T-cell (primary cell): Measurements from ENCODE around the gene CYB5R4. TPM values are rescaled to one million over a fixed set of nuclear protein-coding genes. Genes with fewer than 3 reads are reported as not detected.

Experiments
- ATAC-seq, 4 experiments: fragments of 200-7000 bp in 3 of 4; fragments of 150-1000 bp in 1 of 4; cut with Tn5 transposase; replicated peaks in 1 of 4; 1 replicate in 3 of 4; 2 replicates in 1 of 4; pipeline ENCODE4 v1.10.0; 2021; ENCODE audit warnings: moderate library complexity in 3 of 4, mild to moderate bottlenecking in 2 of 4, moderate number of reproducible peaks in 1 of 4
- CTCF ChIA-PET, 2 donors: fragments of 300-600 bp; sonication (Branson Sonifier 250); formaldehyde crosslinking; loops; one replicate each; lab custom pipeline; 2022; ENCODE audit warnings: antibody characterized with exemption in 2 of 2; lab: Charles Lee
- POLR2A ChIA-PET, 2 donors: fragments of 300-600 bp; sonication (Branson Sonifier 250); formaldehyde crosslinking; loops; one replicate each; lab custom pipeline; 2022; ENCODE audit warnings: antibody characterized with exemption in 2 of 2; lab: Charles Lee
- DNase-seq, 35 experiments: peaks; one replicate each; pipeline versions ENCODE4 v3.0.0 to v3.0.0-alpha.2; 2013 to 2023
- H3K27ac ChIP-seq: one replicate; pipeline ENCODE4 v1.5.1; 2013; ENCODE audit warnings: low read length
- H3K27me3 ChIP-seq, 2 experiments: replicated peaks in 1 of 2; 1 replicate in 1 of 2; 2 replicates in 1 of 2; pipeline versions ENCODE4 v1.6.1 to v1.7.0; 2013; ENCODE audit warnings: low read length in 1 of 2, mixed read lengths in 1 of 2; ENCODE audit not compliant: control insufficient read depth in 2 of 2, insufficient read depth in 2 of 2; ENCODE audit errors: extremely low read depth in 1 of 2
- H3K36me3 ChIP-seq, 2 donors: 1 replicate in 1 of 2; 2 replicates in 1 of 2; pipeline versions ENCODE4 v1.6.1 to v1.7.0; 2013; ENCODE audit warnings: low read length in 1 of 2; ENCODE audit not compliant: control insufficient read depth in 2 of 2, insufficient read depth in 1 of 2; ENCODE audit errors: extremely low read depth in 1 of 2
- H3K4me1 ChIP-seq, 2 experiments: 1 replicate in 1 of 2; 2 replicates in 1 of 2; pipeline versions ENCODE4 v1.6.1 to v1.7.0; 2013; ENCODE audit warnings: low read length in 2 of 2, mixed read lengths in 1 of 2; ENCODE audit not compliant: insufficient read depth in 2 of 2, control insufficient read depth in 1 of 2; ENCODE audit errors: extremely low read depth in 1 of 2
- H3K4me3 ChIP-seq, 2 donors: 1 replicate in 1 of 2; 2 replicates in 1 of 2; pipeline versions ENCODE4 v1.5.1 to v1.7.0; 2013; ENCODE audit warnings: mild to moderate bottlenecking in 2 of 2, low read length in 1 of 2, moderate library complexity in 1 of 2; ENCODE audit not compliant: control insufficient read depth in 1 of 2; ENCODE audit errors: extremely low read depth in 1 of 2
- H3K9me3 ChIP-seq: 2 replicates; pipeline ENCODE4 v1.7.0; 2013
- H3K27ac Mint-ChIP-seq, 2 donors: one replicate each; pipeline ENCODE4 v1.8.0; 2020 to 2021; ENCODE audit warnings: mild to moderate bottlenecking in 2 of 2, mixed read lengths in 2 of 2
- H3K27me3 Mint-ChIP-seq, 2 donors: one replicate each; pipeline ENCODE4 v1.8.0; 2021 to 2022; ENCODE audit warnings: mixed read lengths in 2 of 2
- H3K36me3 Mint-ChIP-seq: one replicate; pipeline ENCODE4 v1.8.0; 2021; ENCODE audit warnings: mixed read lengths
- H3K4me1 Mint-ChIP-seq, 3 donors: one replicate each; pipeline ENCODE4 v1.8.0; 2020 to 2022; ENCODE audit warnings: mixed read lengths in 3 of 3, mild to moderate bottlenecking in 1 of 3
- H3K4me3 Mint-ChIP-seq, 3 donors: one replicate each; pipeline ENCODE4 v1.8.0; 2020 to 2022; ENCODE audit warnings: mild to moderate bottlenecking in 3 of 3, mixed read lengths in 3 of 3, moderate library complexity in 3 of 3
- H3K9me3 Mint-ChIP-seq, 3 donors: one replicate each; pipeline ENCODE4 v1.8.0; 2020 to 2022; ENCODE audit warnings: mixed read lengths in 3 of 3
- WGBS: methylation state at CpG from one replicate; pipeline ENCODE4 v1.1.5; 2013; ENCODE audit warnings: missing lambda C conversion rate; ENCODE audit not compliant: insufficient coverage; 5-methylcytosine and 5-hydroxymethylcytosine counted together
- total RNA-seq, 35 experiments: library from RNA in 6 of 35; stranded (reverse) in 6 of 35; fragments of 120-200 nt in 1 of 35; gene quantifications; one replicate each; pipeline versions ENCODE4 v1.2.1 to v1.2.4 and lab custom pipeline; 2013 to 2026

CYB5R4 gene
- total RNA-seq, 5 donors from 2014 or later (not counting 1 experiment from before 2014, with no cell fraction given), result 18.6 to 22.3 (median 20.2) TPM

DNA sequence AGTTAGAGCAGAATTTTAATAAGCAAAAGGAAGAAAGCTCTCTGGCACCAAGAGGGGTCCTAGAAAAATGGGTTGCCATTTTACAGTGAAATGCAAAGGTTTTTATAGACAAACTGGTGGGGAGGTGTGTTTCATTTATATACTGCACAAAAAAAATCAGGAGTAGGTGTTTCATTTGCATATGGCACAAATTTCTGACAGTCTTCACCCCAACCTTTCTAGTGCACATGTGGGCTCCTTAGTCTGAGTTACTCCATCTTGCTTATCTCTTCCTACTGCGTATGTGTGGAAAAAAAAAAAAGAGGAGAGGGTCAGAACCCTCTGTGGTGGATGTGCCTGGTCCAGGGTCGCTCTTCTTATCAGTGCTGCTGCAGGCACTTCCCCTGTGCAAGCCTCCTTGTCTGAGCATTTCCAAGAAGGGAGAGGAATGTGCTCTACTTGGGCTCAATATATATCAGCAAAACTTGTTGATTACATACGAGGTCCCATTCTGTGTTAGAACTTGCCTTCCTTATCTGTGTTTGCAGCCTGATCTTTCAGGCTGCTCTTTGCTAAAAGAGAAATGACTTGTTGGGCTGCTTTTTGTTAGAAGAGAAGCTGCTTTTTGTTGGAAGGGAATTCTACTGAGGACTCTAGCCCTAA lies 115.0 kb downstream of the CYB5R4 start:
- ChIA-PET CTCF (no interaction called here), POLR2A (no interaction called here)
- no peak overlapping the region for H3K4me3 ChIP-seq
- WGBS, result 0% methylated on average over 1 of the region's 3 CpGs
- no peak overlapping the region for H3K4me3 Mint-ChIP-seq
- H3K36me3 Mint-ChIP-seq, result peaks cover 6% of the 10 kb centered on the region
- H3K27me3 ChIP-seq, result no peaks in the 10 kb centered on the region
- H3K4me1 ChIP-seq, result no peaks in the 10 kb centered on the region
- H3K36me3 ChIP-seq, result no peaks in the 10 kb centered on the region
- no peak overlapping the region for H3K27ac ChIP-seq
- ATAC-seq (no peak), DNase-seq (no peak)
- H3K9me3 Mint-ChIP-seq, result peaks cover 2 to 8% (median 4%) of the 10 kb centered on the region in 3 donors
- no peaks in the 10 kb centered on the region for H3K27me3 Mint-ChIP-seq
- no peak overlapping the region for H3K27ac Mint-ChIP-seq
- no peaks in the 10 kb centered on the region for H3K4me1 Mint-ChIP-seq
- H3K9me3 ChIP-seq, result no peaks in the 10 kb centered on the region

DNA sequence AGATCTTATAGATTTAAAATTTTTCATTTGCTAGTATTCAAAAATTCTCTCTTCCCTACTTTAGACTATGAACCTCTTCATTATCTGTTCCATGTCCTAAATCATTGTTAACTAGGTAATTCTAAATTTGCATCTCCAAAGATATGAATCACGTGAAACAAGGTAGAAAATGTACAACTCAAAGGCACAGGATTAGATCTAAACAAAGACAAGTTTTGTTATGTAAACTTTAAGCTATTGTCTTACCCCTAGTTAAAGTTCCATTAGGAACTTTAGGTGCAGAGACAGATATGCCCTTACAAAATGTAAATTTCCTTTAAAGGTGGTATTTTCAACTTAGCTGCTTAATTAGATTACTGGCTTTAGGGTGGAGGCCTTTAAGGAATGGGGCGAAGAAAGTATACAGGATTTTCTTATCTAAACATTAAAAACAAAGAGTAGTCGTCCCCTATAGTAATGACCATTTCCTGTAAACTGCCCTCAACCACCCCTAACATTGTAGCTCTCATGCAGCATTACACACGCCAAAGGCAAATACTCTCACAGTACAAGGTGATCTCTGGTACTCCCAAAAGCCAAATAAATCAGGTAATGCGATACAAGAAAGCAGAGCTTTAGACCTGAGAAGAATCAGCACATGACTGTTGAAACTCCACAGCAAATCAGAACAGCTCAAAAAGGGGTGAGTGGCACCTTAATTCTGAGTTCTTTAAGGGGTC lies 116.7 kb downstream of the CYB5R4 start:
- no peaks in the 10 kb centered on the region for H3K4me1 ChIP-seq
- no peaks in the 10 kb centered on the region for H3K36me3 ChIP-seq
- CTCF ChIA-PET, result no interaction called here
- Mint-ChIP-seq H3K27me3 (no peaks in the 10 kb centered on the region), H3K4me3 (no peak overlapping the region), H3K9me3 (peaks cover 0 to 5% (median 0%) of the 10 kb centered on the region in 3 donors), H3K4me1 (no peaks in the 10 kb centered on the region), H3K36me3 (peaks cover 6% of the 10 kb centered on the region), H3K27ac (no peak overlapping the region)
- WGBS, result 93% methylated on average over 2 of the region's 5 CpGs
- ATAC-seq, result no peak
- H3K4me3 ChIP-seq, result no peak overlapping the region
- no peaks in the 10 kb centered on the region for H3K9me3 ChIP-seq
- no peak overlapping the region for H3K27ac ChIP-seq
- POLR2A ChIA-PET, result no interaction called here
- no peak for DNase-seq
- no peaks in the 10 kb centered on the region for H3K27me3 ChIP-seq

DNA sequence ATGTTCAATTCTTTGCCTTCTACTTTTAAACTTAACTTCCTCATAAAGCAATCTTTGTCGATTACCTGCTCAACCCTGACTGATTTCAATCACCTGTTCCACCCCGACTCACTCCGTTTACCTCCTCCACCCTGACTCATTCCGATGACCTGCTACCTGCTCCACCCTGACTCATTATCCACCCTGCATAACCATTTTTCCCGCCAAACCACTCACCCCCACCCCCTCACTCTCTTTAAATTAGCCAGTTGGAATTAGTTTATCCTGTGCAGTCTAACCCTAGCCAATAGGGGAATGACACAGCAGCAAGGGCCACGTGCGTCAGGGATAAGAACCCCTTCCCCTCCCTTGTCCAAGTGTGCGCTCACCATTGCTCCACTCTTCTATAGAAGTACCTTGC lies 117.4 kb downstream of the CYB5R4 start:
- H3K27ac Mint-ChIP-seq, result no peak overlapping the region
- Histone ChIP-seq H3K4me1 (no peaks in the 10 kb centered on the region), H3K36me3 (no peaks in the 10 kb centered on the region), H3K9me3 (no peaks in the 10 kb centered on the region), H3K4me3 (no peak overlapping the region), H3K27me3 (no peaks in the 10 kb centered on the region), H3K27ac (no peak overlapping the region)
- H3K4me3 Mint-ChIP-seq, result no peak overlapping the region
- ATAC-seq (no peak), DNase-seq (no peak)
- WGBS, result 90% methylated on average over 4 of the region's 8 CpGs
- CTCF ChIA-PET, result no interaction called here
- peaks cover 7% of the 10 kb centered on the region for H3K36me3 Mint-ChIP-seq
- no peaks in the 10 kb centered on the region for H3K27me3 Mint-ChIP-seq
- no peaks in the 10 kb centered on the region for H3K4me1 Mint-ChIP-seq
- H3K9me3 Mint-ChIP-seq, result peaks cover 0 to 5% (median 0%) of the 10 kb centered on the region in 3 donors
- POLR2A ChIA-PET, result no interaction called here

DNA sequence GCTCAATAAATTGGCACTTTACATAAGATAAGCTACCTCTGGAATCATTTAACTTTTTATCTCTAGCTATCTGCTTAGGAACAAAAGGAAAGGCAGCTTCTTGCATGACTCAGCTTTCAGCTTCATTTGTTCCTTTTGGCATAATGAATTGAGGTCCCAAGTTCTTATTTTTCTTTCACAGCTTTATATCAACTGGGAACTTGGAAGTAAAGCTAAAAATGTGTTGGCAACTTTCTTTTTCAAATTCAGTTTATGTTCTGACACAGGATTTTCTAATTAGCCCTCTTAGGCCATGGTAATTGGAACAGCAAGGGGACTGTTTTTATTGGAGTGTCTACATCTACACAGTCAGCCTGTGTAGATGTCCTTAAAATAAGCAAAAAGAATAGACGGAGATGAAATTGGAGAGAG lies 118.8 kb downstream of the CYB5R4 start:
- no peak for ATAC-seq
- H3K36me3 Mint-ChIP-seq, result peaks cover 17% of the 10 kb centered on the region
- WGBS, result no CpG with 5 or more reads among the region's 1 CpG
- no peak overlapping the region for H3K4me3 ChIP-seq
- CTCF ChIA-PET, result interaction anchor here in 1 of 2 donors (0.7 kb wide), 1 partner anchor 331 kb away, joined by 3 read pairs; no protein-coding TSS in a partner anchor
- no peak overlapping the region for H3K27ac ChIP-seq
- no peaks in the 10 kb centered on the region for H3K27me3 ChIP-seq
- H3K9me3 ChIP-seq, result no peaks in the 10 kb centered on the region
- H3K4me1 ChIP-seq, result no peaks in the 10 kb centered on the region
- H3K27ac Mint-ChIP-seq, result no peak overlapping the region
- no peaks in the 10 kb centered on the region for H3K36me3 ChIP-seq
- H3K9me3 Mint-ChIP-seq, result peaks cover 0 to 5% (median 0%) of the 10 kb centered on the region in 3 donors
- POLR2A ChIA-PET, result no interaction called here
- no peaks in the 10 kb centered on the region for H3K4me1 Mint-ChIP-seq
- H3K27me3 Mint-ChIP-seq, result no peaks in the 10 kb centered on the region
- no peak for DNase-seq
- H3K4me3 Mint-ChIP-seq, result no peak overlapping the region

DNA sequence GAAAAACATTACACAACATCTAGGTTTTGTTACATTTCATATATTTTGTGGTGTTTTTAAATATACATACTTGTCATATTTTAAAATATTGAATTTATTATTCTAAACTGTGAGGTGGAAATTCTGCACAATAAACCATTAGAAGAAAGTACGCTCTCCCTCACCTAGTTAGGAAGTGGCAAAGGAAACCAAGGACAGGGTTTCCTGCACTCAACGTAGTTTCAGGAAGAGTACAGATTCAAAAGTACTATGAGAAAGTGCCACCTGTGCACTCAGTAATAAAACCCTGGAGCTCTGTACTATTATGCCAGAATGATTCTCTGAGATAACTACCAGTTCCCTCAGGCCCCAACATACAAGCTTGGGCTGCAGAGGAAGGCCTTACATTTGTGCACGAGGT lies 119.5 kb downstream of the CYB5R4 start:
- Histone ChIP-seq H3K36me3 (no peaks in the 10 kb centered on the region), H3K9me3 (no peaks in the 10 kb centered on the region), H3K4me1 (no peaks in the 10 kb centered on the region), H3K4me3 (no peak overlapping the region), H3K27me3 (no peaks in the 10 kb centered on the region), H3K27ac (no peak overlapping the region)
- H3K9me3 Mint-ChIP-seq, result peaks cover 0 to 5% (median 0%) of the 10 kb centered on the region in 3 donors
- no peaks in the 10 kb centered on the region for H3K27me3 Mint-ChIP-seq
- H3K4me3 Mint-ChIP-seq, result no peak overlapping the region
- DNase-seq (no peak), ATAC-seq (no peak)
- CTCF ChIA-PET, result no interaction called here
- H3K36me3 Mint-ChIP-seq, result peaks cover 20% of the 10 kb centered on the region
- POLR2A ChIA-PET, result no interaction called here
- 33% methylated on average over 1 of the region's 3 CpGs for WGBS
- H3K4me1 Mint-ChIP-seq, result no peaks in the 10 kb centered on the region
- H3K27ac Mint-ChIP-seq, result no peak overlapping the region

DNA sequence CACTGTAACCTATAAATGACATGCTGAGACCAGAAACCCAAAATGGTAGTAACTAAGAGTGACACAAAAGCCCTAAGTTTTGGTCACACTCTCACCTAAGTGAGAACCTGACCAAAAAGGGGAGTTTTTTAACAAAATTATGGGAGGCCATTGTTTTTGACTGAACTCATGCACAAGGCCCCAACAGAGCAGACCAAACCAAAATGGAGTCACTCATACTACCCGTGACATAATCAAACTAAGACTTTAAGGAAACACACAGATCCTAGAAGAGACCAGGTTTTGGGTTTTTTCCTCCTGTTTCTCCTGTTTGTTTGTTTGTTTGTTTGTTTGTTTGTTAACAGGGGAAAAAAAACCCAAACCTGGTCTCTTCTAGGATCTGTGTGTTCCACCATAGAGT lies 124.9 kb downstream of the CYB5R4 start:
- no peaks in the 10 kb centered on the region for H3K4me1 ChIP-seq
- DNase-seq (no peak), ATAC-seq (no peak)
- no peaks in the 10 kb centered on the region for H3K9me3 ChIP-seq
- H3K27me3 ChIP-seq, result no peaks in the 10 kb centered on the region
- Mint-ChIP-seq H3K9me3 (peaks cover 0 to 5% (median 0%) of the 10 kb centered on the region in 3 donors), H3K27ac (no peak overlapping the region), H3K4me3 (no peak overlapping the region), H3K27me3 (no peaks in the 10 kb centered on the region), H3K4me1 (no peaks in the 10 kb centered on the region), H3K36me3 (peaks cover 23% of the 10 kb centered on the region)
- WGBS, result no CpG with 5 or more reads among the region's 1 CpG
- no peaks in the 10 kb centered on the region for H3K36me3 ChIP-seq
- CTCF ChIA-PET, result no interaction called here
- H3K4me3 ChIP-seq, result no peak overlapping the region
- no peak overlapping the region for H3K27ac ChIP-seq
- POLR2A ChIA-PET, result no interaction called here
